Inflammatory macrophage treated with lipopolysaccharide for 4 hours (primary cell): Measurements from ENCODE around the gene ADAMTS14.
A peak's percentile ranks its signal among the peaks of the same experiment; 100 is the strongest.

ENCODE experiments used
- DNase-seq: peaks from one replicate; pipeline ENCODE4 v3.0.0-alpha.2; 2020

The ADAMTS14 gene

DNA sequence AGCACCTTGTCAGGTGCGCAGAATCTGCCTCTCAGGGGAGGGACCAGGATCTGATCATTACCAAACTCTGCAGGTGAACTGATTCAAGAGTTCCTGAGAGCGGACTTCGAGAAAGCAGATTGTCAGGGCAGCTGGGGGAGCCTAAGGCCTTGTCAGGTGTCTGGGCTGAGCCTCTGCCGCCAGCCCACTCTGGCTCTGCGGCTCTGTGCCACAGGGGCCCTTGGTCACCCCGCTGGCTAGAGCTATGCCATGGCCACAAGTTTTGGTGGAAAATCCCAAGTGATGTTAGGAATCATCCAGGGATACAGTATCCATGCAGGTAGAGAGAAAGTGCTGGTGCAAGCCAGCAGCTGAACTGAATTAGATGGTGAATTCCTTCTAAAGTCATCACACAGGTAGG lies 4.2 kb downstream of the ADAMTS14 start:
- no peak for DNase-seq

DNA sequence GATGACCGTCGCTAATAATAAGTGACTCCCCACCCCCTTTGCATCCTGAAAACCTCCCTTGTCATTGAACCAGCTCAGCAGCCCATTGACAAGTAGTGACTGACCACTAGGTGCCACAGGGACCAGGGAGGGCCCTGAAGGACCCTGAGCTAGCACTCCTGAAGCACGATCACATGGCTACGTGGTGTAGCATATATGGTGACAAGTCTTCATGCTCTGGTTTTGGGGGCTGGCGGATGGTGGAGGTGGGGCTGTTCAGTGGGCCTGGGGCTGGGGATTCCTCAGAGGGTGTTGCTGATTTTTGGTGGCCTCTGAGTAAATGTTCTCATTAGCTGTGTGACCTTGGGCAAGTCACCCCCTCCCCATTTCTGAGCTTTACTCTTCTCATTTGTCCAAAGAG lies 4.7 kb downstream of the ADAMTS14 start:
- DNase-seq: no peak

DNA sequence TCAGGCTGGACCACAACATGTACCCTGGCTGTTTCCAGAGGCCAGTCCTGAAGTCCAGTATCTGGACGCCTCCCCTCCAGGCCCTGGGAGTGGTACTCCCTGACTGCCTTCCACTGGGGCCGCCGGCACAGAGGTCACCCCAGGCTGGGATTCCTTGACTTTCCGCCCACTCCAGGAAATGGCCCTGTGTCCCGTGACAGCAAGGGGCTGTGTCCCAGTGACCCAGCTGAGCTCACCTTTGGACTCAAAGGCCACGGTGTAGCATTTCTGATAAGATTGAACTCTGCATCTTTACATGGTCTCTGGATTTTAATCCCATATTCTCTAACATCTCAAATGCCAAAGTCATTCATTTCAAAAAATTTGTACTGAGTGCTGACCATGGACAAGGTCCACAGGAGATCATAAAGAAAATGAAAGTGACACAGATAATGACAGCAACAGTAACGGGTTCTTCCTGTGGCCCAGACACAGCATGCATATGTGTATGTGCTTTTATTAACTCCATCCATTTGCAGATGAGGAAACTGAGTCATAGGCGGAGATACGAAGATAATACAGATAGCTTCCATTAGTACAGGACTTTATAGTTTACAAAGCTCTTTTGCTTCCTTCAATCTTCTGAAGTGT lies 5.4 kb downstream of the ADAMTS14 start:
- DNase-seq: no peak

DNA sequence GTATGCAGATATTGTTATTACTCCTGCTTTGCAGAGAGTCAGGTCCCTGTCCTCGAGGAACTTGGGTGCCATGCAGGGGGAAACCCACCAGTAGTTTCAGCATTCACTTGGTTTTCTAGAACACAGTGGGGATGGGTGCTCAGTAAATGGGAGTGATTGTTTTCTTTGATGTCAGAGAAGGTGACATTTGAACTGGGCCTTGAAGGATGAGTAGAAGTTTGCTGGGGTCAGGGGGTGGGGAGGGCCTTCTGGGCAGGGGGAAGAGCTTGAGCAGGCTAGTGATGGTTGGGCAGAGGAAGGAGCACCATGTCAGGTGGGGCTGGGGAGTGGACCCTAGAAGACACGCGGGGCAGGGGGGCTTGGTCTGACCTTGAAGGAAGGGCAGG lies 5.9 kb downstream of the ADAMTS14 start:
- DNase-seq: no peak

DNA sequence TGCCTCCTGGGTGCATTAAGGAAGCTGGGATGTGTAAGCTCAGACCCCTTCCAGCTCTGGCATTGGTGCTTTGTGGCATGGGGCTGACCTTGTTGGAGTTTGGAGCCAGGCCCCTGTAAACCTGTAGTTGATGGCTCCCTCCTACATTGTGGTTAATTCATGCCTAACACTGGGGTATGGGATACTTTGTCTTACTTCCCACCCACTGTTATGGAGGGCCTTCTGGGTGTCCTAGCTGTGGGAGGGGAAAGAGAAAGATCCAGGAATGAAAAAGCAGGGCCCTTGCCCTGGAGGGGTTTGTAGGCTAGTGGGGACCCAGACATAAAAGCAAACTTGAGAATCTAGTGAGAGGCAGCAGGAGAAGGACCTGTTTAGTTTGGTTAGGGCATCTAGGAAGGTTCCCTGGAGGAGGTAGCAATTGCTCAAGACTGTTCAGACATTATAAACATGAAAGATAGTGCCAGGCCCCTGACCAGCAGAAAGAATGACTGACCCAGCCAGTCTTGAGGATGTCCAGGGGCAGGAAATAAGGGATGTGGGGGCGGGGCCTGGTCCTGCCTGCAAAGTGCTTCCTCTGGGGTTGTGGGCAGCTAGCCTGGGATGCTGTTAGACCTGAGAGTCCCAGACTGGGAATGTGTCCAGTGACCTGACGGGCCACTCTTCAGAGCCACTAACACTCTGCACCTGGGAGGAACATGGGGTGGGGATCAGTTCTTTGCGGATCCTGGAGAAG lies 6.6 kb downstream of the ADAMTS14 start:
- no peak for DNase-seq

DNA sequence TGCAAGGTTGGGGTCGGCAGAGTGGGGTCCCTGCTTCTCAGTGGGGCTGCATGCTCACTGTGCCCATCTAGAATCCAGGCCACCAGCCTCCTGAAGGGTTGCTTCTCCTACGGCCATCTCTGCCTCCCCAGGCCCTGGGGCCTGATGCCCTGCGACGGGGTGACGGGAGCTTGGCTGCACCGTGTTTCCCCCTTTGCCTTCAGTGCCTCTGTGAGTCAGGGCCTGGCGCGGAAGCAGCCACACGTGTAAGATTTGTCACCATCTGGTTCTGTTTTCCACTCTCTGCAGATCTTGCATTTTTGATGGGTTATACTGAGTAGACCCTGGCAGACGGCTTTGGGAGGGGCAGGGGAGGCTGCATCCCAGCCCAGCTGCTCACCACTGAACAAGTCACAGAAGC lies 7.2 kb downstream of the ADAMTS14 start:
- DNase-seq: no peak

DNA sequence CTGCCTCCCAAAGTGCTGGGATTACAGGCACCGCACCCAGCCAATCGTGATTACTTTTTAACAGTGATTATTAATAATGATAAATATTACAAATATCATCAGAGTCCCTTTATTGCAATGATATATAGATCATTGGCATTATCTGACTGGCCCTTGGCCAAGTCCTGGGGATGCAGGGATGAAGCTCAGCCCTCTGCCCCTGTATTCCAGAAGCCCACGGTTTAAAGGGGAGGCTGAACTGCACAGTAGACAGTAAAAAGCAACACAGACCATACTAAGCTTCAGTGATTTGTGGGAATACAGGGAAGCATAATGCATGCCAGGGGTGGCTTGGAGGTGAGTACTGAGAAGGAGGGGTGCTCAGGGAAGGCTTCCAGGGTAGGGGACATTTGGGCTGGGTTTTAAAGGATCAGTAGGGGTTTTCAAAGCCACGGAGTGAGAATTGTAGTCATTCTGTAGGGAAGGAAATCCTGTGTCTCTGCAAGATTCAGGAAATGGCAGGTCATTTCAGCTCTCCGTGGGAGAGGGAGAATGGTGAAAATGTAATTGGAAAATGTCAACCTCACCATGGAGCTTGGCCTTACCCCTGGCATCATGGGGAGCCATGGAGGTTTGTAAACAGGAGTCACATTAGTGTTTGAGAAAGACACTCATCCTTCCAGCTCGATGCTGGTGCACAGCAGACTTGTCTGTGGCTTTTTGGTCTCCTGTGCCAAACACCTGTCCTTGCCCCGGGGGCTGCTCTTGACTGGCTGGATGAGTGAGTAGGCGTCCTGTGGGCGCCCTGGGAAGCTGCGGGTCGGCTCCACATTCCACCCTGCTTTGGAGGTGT lies 8.8 kb downstream of the ADAMTS14 start:
- no peak for DNase-seq

DNA sequence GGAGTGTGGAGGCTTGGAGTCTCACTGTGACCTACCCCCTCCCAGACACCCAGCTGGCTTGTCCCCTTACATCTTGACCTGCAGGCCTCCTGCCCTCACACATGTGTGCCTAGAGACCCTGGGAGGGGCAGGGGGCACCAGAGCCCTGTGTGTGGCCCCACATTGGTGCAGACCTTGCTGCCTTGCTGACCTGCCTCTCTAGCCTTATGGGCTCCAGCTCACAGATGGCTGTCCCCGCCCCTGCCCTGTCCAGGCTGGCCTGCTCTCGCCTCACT lies 9.4 kb downstream of the ADAMTS14 start:
- no peak for DNase-seq

DNA sequence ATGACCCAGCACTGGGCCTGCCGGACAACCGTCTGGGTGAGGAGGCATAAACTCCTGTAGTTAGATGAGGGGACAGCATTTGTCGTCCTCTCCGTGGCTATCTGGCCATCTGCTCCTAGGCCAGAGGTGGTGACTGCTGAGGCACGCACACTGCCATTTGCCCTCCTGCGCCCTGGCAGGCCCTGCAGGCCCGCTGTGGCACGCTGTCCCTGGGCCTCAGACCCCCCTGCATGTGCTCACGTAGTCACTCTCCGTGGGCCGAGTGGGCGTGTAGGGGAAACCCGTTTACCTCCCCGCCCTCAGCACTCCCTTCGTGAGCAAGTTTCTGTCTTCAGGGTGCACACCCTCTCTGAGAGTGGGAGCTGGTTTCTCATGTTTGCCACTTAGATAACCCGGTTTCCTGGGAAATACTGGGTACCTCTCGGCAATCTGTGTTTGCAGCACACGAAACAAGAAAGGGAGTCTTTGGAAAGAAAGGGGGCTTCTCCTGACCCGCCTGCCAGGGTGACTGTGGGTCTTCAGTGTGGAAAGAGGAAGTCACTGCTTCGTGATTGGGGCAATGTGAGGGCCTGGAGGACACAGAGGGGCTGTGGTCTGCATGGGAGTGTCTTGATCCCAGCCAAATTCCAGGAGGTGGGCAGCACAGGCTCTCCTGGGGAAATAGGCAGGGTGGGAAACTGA lies 10.8 kb downstream of the ADAMTS14 start:
- peak; percentile 41 for DNase-seq

DNA sequence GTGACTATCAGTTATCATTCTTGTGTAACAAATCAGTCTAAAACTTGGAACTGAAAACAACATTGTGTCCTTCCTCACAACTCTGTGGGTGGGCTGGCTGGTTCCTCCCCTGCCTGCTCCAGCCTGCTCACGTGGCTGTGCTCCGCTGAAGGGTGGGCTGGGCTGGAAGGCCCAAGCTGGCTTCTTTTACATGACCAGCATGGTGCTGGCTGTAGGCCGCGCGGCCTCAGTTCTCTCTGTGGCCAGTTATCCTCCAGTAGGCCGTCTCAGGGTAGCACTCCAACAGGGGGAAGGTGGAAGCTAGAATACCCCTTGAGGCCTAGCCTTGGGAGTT lies 11.3 kb downstream of the ADAMTS14 start:
- DNase-seq: peak; percentile 60

DNA sequence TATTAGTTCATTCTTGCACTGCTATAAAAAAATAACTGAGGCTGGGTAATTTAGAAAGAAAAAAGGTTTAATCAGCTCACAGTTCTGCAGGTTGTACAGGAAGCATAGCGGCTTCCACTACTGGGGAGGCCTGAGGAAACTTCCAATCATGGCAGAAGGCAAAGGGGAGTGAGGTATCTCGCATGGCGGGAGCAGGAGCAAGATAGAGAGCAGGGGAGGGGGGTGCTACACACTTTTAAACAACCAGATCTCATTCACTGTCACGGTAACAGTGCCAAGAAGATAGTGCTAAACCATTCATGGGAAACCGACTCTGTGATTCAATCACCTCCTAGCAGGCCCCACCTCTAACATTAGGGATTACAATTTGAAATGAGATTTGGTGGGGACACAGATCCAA lies 11.6 kb downstream of the ADAMTS14 start:
- DNase-seq: no peak

DNA sequence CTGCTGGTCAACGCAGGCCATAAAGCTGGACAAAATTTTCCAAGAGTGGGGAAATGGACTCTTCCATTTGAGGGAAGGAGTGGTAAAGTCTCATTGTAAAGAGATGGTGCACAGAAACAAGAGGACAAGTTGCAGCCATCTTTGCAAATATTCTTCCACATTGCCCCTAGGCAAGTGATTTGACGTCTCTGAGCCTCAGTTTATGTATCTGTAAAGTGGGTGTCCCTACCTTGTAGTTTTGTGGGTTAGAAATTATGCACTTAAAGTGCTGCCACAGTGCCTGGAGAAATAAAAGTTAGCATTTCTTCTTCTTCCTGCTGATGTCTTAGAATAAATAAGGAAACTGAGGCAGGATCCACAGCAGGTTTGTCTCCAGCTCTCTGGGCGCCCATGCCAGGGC lies 12.1 kb downstream of the ADAMTS14 start:
- no peak for DNase-seq

DNA sequence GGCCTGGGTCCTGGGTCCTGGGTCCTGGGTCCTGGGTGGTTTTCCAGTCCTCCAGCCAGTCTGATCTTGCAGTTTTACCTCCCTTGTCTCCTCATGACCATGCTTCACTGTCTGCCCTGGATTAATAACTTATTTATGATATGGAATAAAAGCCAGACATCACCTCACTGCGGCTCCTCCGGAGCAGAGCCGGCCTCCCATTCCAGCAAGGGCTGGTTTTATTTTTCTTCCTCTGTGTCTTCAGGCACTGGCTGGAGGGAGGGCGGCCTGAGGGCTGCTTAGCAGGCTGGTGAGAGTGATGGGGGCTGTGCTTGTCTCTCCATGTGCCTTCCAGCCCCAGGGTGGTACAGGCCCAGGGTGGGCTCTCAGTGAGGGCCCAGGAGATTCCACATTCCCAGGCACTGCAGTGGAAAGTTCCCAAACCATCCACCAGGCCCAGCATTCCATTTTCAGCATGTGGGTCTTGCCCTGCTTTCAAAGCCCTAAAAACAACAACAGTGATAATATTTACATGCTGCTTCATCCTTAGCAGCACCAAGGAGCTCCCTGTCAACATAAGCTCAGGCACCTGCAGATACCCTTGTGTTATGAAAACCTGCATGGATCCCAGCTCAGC lies 12.6 kb downstream of the ADAMTS14 start:
- DNase-seq: no peak

DNA sequence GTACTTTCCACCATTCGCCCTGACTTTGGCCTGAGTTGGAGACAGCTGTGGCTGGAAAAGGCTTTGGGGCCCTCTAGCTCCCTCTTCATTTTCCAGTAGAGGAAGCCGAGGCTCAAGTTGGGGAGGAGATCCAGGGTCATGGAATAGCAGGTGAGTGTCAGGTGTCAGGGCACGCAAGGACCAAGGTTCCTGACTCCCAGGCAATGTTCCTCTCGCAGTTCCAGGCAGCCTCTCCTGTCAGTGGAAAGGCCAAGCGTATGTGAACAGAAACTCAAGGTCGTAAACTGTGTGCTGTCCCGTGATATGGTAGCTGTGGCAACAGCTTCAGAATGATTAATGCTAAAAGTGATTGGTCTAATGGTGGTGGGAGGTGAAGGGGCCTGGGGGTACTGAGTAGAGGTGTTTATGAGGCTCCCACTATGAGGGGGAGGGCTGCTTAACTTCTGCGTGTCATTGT lies 13.2 kb downstream of the ADAMTS14 start:
- no peak for DNase-seq

DNA sequence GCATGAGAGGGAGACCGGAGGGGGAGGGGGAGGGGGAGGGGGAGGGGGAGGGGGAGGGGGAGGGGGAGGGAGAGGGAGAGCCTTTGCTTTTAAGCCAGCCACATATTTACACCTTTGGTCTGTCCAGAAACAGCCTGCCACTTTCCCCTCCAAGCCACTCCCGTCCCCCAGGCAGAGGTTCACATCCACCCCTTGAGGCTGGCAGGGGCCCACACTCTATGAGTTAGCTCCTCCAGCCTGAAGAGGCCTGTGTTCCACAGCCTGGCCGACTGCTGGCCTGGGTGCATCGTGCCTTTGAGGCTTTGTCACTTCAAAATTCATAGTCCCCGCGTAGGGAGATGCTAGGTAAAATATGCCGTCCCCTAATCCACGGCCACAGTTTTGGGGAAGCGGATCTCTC lies 16.5 kb downstream of the ADAMTS14 start:
- no peak for DNase-seq

DNA sequence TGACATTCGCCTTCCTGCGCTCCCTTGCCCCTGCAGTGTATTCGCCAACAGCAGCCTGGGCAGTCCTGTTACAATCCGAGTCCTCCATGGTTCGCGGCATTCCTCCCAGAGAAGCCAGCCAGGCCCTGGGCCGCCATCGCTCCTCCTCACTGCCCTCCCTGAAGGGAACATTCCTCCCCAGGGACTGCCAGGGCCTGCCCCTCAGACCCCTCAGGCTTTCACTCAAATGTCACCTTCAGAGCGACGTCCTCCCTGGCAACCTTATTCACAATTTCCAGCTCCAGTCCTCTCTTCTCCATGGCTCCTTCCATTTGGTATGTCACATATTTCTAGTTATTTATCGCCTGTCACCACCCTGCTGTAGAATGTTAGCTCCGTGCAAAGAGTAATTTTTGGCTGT lies 17.4 kb downstream of the ADAMTS14 start:
- no peak for DNase-seq

DNA sequence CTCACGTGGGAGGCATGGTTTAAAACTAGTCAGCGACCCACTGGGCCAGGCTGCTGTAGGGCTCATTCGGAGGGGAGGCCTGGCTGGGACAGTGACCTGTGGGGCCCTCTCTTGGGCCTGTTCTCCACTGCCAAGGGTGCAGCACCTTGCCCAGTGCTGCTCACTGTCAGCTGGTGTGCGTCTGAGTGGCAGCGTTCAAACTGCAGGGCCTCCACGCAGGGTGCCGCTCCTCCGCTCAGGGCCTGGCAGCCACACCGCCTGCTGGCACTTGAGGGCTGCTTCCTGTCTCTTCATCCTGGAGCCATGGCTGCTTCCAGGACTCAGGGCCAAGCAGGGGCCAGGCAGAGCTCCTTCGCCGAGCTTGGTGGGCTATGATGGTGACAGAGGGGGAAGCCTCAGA lies 18.3 kb downstream of the ADAMTS14 start:
- no peak for DNase-seq

DNA sequence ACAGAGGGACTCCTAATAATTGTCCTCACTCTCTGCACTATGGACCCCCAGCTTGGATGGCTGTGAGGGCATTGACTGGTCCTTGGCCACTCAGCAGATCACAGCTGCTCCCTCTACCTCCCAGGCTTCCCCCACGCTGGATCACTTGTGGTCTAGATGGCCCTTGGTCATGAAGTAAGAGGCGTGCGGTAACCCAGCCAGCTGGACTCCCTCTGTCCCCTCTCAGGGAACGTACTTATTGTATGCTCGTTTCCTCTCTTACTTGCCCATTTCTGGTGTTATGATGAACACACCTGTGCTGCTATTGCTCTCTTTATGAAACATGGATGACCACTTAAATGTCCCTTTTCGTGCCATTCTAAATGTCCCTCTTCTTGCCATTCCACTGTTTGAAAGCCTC lies 19.3 kb downstream of the ADAMTS14 start:
- no peak for DNase-seq

DNA sequence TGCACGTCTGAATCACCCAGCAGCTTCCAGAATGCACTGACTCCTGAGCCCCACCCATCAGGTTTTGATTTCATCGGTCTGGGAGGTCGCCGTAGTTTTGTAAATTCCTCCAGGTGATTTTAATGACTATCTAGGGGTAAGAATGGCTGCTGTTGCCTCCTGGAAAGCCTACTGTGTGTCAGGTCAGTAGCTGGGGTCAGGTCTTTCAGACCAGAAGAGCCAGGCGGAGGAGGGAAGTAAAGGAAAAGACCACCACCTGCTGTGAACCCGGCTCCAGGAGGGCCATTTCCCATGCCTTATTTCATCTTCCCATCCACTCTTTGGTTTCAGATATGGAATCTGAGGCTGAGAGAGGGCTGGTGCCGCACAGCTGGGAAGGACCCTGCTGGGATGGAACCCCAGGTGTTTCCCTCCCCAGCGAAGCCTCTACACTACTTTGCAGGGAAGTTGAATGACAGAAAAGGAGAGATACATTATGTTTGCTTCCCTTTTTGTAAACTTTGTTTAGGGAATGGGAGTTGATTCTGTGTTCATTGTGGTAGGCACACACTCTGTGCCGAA lies 19.8 kb downstream of the ADAMTS14 start:
- no peak for DNase-seq

DNA sequence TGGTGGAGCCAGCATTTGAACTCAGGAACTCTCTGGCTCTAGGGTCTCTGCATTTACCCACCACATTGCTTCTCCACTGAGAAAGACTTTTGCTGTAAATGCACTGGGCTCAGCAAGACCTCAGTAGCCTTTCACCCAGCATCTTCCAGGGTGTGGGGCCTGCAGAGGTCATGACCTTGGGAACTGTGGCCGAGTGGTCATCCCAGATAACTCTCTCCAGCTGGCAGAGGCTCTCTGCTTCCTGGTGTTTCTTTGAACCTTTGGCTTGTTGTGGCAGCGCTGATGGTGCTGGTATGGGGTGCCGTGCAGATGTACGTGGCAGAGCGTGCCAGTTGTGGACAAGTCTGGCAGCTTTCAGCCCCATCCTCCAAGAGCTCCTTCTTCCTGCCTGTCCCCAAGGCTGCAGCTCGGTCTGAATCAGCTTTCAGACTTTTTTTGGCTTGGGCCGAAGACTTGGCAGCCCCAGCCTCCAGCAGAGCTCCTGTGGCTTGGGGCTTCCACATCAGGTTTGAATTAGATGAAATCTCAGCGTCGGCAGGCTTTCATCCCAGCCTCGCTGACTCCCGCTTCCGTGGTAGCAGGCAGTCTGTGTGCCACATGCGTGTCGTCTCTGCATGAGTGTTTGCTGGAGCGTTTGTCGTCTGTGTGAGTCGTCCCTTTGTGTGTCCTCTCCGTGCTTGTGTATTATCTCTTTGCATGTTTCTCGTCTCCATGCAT lies 21.5 kb downstream of the ADAMTS14 start:
- DNase-seq: no peak

DNA sequence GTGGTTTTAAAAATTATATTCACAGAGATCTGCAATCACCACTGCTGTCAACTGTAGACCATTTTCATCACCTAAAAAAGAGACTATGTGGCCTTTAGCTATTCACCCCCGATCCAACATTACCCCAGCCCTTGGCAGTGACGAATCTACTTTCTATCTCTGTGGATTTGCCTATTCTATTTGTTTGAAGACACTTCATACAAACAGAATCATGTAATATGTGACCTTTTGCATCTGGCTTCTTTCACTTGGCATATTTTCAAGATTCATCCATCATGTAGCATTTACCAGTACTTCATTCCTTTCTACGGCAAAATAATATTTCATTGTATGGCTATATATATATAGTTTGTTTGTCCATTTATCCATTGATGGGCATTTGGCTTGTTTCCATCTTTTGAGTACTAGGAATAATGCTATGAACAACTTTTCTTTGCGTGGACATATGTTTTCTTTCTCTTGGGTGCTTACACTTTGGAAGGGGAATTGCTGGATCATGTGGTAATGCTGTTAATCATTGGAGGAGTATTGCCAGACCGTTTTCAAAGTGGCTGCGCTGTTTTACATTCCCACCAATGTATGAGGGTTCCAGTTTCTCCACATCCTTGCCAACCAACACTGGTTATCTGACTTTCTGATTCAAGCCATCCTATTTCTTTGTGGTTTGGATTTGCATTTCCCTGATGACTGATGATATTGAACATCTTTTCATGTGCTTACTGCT lies 22.3 kb downstream of the ADAMTS14 start:
- DNase-seq: no peak
